ENCODE results near the gene HIPK3. TPM values are rescaled to one million over a fixed set of nuclear protein-coding genes. Genes with fewer than 3 reads are reported as not detected.
A peak's percentile ranks its signal among the peaks of the same experiment; 100 is the strongest.
"Not testable (repeated sequence)": the region's sequence is repeated elsewhere in the genome, so short reads cannot be mapped to it uniquely, and the experiment has no call there.

The HIPK3 gene
- total RNA-seq, 1 experiment from 2014 or later = 64.8 TPM

DNA sequence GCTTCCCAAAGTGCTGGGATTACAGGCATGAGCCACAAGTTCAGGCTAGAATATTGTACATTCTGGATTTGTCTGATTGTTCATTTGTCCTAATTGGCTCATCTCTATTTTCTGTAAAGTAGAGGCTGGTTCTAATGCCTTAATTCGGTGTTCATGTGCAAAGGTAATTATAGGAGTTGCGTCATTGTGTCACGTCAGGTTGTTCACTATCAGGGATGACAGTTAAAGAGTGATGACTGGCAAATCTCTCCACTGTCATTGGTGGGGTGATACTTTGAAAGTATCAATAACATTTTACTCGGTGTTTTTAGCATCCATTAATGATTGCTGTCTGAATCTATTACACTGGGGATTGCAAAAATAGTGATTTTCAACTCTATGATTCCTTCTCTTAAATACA, 103.5 kb downstream of the HIPK3 start:
- Histone ChIP-seq H3K4me1 (replicated peaks; ENCODE audit: insufficient read depth) (no peaks in the 10 kb centered on the region), H3K27ac (no peak overlapping the region), H3K27me3 (ENCODE audit: insufficient read depth, low read depth) (no peaks in the 10 kb centered on the region), H3K4me3 (no peak overlapping the region), H3F3A (ENCODE audit: insufficient read depth, low read depth) (peaks cover 7% of the 10 kb centered on the region; the same call in 1 of the 2 replicates), H2AFZ (no peak overlapping the region), H3K79me2 (ENCODE audit: low read depth) (no peaks in the 10 kb centered on the region), H3K9me3 (ENCODE audit: insufficient read depth, low read depth) (no peaks in the 10 kb centered on the region), H3K9me2 (ENCODE audit: insufficient read depth) (no peaks in the 10 kb centered on the region), H4K20me1 (ENCODE audit: insufficient read depth) (no peaks in the 10 kb centered on the region), H3K4me2 (no peak overlapping the region), H3K36me3 (ENCODE audit: low read depth) (no peaks in the 10 kb centered on the region)
- BruUV-seq (replicated peaks) = no TSS peak
- POLR2A ChIA-PET (ENCODE audit: unreplicated experiment) = no interaction called here
- intact Hi-C loops (cut with micrococcal nuclease; ENCODE audit: unreplicated experiment) = no loop called here
- DNase-seq = no peak
- CTCF ChIA-PET = no interaction called here
- TF ChIP-seq, protein P1, sequence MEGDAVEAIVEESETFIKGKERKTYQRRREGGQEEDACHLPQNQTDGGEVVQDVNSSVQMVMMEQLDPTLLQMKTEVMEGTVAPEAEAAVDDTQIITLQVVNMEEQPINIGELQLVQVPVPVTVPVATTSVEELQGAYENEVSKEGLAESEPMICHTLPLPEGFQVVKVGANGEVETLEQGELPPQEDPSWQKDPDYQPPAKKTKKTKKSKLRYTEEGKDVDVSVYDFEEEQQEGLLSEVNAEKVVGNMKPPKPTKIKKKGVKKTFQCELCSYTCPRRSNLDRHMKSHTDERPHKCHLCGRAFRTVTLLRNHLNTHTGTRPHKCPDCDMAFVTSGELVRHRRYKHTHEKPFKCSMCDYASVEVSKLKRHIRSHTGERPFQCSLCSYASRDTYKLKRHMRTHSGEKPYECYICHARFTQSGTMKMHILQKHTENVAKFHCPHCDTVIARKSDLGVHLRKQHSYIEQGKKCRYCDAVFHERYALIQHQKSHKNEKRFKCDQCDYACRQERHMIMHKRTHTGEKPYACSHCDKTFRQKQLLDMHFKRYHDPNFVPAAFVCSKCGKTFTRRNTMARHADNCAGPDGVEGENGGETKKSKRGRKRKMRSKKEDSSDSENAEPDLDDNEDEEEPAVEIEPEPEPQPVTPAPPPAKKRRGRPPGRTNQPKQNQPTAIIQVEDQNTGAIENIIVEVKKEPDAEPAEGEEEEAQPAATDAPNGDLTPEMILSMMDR (conservative IDR thresholded peaks at IDR 0.05) = no peak
- TF ChIP-seq EZH2 (IDR thresholded peaks at IDR 0.05; ENCODE audit: low read depth) = no peak

DNA sequence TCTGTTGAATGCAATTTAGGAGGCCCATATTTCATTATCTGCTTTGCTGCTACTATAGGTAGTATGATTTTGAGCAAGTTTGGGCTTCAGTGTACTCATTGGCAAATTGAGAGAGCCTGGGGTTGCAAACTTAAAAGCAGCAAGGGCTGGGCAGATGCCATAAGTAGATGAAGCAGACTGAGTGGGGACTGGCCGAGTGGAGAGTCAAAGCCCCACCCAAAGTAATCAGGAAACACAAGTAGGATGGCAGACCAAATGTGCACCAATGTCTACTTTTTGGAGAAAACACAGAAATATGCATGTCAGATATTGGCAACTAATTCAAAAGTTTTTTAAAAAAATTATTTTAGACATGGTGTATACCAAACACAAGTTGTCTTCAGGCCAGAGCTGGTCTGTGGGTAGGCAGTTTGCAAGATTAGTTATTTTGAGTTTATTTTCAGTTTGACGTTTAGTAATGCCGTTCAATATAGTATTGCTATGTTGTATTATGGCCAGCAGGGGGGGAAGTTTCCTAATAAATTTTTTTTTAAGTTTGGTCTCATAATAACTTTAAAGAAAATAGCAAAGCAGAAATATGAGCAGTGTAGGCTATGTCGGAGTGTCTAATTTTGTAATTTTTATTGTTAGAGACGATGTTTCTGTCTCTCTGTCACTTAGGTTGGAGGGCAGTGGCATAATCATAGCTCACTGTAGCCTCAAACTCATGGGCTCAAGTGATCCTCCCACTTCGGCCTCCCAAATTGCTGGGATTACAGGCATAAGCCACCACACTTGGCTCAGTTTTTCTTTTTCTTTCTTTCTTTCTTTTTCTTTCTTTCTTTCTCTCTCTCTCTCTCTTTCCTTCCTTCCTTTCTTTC, 105.1 kb downstream of the HIPK3 start:
- no peaks in the 10 kb centered on the region for H4K20me1 ChIP-seq (ENCODE audit: insufficient read depth)
- no peaks in the 10 kb centered on the region for H3K36me3 ChIP-seq (ENCODE audit: low read depth)
- CTCF ChIA-PET = interaction anchor here (0.6 to 2.4 kb wide), 3 partner anchors 339 to 604 kb away, joined by 3 to 18 read pairs (median 4); no protein-coding TSS in a partner anchor
- POLR2A ChIA-PET (ENCODE audit: unreplicated experiment) = no interaction called here
- peaks cover 7% of the 10 kb centered on the region; the same call in 1 of the 2 replicates for H3F3A ChIP-seq (ENCODE audit: insufficient read depth, low read depth)
- H3K79me2 ChIP-seq (ENCODE audit: low read depth) = no peaks in the 10 kb centered on the region
- H3K9me2 ChIP-seq (ENCODE audit: insufficient read depth) = no peaks in the 10 kb centered on the region
- no peak for TF ChIP-seq EZH2 (IDR thresholded peaks at IDR 0.05; ENCODE audit: low read depth)
- TF ChIP-seq, protein P1 (conservative IDR thresholded peaks at IDR 0.05) = peak; percentile 91
- H3K27ac ChIP-seq = no peak overlapping the region
- no peak overlapping the region for H3K4me2 ChIP-seq
- intact Hi-C loops (cut with micrococcal nuclease; ENCODE audit: unreplicated experiment) = loop anchor here (1.0 to 2.0 kb wide), 3 partner anchors 326 to 467 kb away; no protein-coding TSS in a partner anchor
- no peaks in the 10 kb centered on the region for H3K9me3 ChIP-seq (ENCODE audit: insufficient read depth, low read depth)
- no peak overlapping the region for H3K4me3 ChIP-seq
- peak in 1 of 2 experiments; percentile 54 for DNase-seq
- no peak overlapping the region for H2AFZ ChIP-seq
- H3K27me3 ChIP-seq (ENCODE audit: insufficient read depth, low read depth) = no peaks in the 10 kb centered on the region
- BruUV-seq (replicated peaks) = no TSS peak
- no peaks in the 10 kb centered on the region for H3K4me1 ChIP-seq (replicated peaks; ENCODE audit: insufficient read depth)

DNA sequence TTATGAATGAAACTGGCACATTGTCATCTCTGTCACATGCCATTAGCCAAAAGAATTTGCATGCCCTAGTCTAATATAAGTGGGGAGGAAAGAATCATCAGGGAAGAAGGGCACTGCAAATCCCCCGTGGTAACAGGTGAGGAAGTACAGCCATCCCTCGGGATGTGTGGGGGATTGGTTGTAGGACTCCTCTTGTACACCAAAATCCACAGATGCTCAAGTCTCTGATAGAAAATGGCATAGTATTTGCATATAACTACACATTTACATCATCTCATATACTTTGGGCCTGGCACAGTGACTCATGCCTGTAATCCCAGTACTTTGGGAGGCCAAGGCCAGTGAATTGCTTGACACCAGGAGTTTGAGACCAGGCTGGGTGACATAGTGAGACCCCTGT, 109.7 kb downstream of the HIPK3 start:
- DNase-seq = peak in 1 of 2 experiments; percentile 18
- H3F3A ChIP-seq (ENCODE audit: insufficient read depth, low read depth) = peaks cover 7% of the 10 kb centered on the region
- H3K4me3 ChIP-seq = no peak overlapping the region
- intact Hi-C loops (cut with micrococcal nuclease; ENCODE audit: unreplicated experiment) = no loop called here
- H3K79me2 ChIP-seq (ENCODE audit: low read depth) = no peaks in the 10 kb centered on the region
- no peaks in the 10 kb centered on the region for H3K36me3 ChIP-seq (ENCODE audit: low read depth)
- H3K9me3 ChIP-seq (ENCODE audit: insufficient read depth, low read depth) = no peaks in the 10 kb centered on the region
- H3K27me3 ChIP-seq (ENCODE audit: insufficient read depth, low read depth) = no peaks in the 10 kb centered on the region
- POLR2A ChIA-PET (ENCODE audit: unreplicated experiment) = no interaction called here
- no peaks in the 10 kb centered on the region for H4K20me1 ChIP-seq (ENCODE audit: insufficient read depth)
- H2AFZ ChIP-seq = no peak overlapping the region
- no TSS peak for BruUV-seq (replicated peaks)
- H3K4me2 ChIP-seq = no peak overlapping the region
- no peak for TF ChIP-seq EZH2 (IDR thresholded peaks at IDR 0.05; ENCODE audit: low read depth)
- TF ChIP-seq, protein P1 (conservative IDR thresholded peaks at IDR 0.05) = no peak
- H3K9me2 ChIP-seq (ENCODE audit: insufficient read depth) = no peaks in the 10 kb centered on the region
- CTCF ChIA-PET = interaction anchor here (0.8 kb wide), 1 partner anchor 376 kb away, joined by 3 read pairs; no protein-coding TSS in a partner anchor
- H3K4me1 ChIP-seq (replicated peaks; ENCODE audit: insufficient read depth) = peaks cover 18% of the 10 kb centered on the region
- H3K27ac ChIP-seq = no peak overlapping the region

DNA sequence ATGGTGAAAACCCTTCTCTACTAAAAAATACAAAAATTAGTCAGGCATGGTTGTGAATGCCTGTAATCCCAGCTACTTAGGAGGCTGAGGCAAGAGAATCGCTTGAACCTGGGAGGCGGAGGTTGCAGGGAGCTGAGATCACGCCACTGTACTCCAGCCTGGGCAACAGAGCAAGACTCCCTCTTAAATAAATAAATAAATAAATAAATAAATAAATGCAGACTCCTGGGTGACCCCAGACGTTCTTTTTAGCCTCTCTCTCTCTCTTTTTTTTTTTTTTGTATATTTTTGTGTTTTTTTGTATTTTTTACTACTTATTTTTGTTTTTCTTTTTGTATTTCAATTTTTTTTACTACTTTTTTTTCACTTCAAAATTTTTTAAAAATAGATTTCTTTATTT, 111.3 kb downstream of the HIPK3 start:
- intact Hi-C loops (cut with micrococcal nuclease; ENCODE audit: unreplicated experiment); H2AFZ ChIP-seq; DNase-seq; H3K36me3 ChIP-seq (ENCODE audit: low read depth); H3K27ac ChIP-seq; POLR2A ChIA-PET (ENCODE audit: unreplicated experiment); H3K4me3 ChIP-seq; H3K4me2 ChIP-seq; H3K9me3 ChIP-seq (ENCODE audit: insufficient read depth, low read depth); H3K27me3 ChIP-seq (ENCODE audit: insufficient read depth, low read depth); H3K79me2 ChIP-seq (ENCODE audit: low read depth); H4K20me1 ChIP-seq (ENCODE audit: insufficient read depth); H3K9me2 ChIP-seq (ENCODE audit: insufficient read depth); CTCF ChIA-PET; BruUV-seq (replicated peaks): not testable (repeated sequence)
- Histone ChIP-seq H3K4me1 (replicated peaks; ENCODE audit: insufficient read depth) (peaks cover 33% of the 10 kb centered on the region), H3F3A (ENCODE audit: insufficient read depth, low read depth) (peaks cover 19% of the 10 kb centered on the region)
